IPS-18a (cell line): ENCODE measurements around the gene TRIM50.
"Not testable (repeated sequence)": the region's sequence is repeated elsewhere in the genome, so short reads cannot be mapped to it uniquely, and the experiment has no call there.

Experiments used
- H3K27ac ChIP-seq: one replicate; pipeline ENCODE4 v1.5.1; 2013; ENCODE audit warnings: low read length
- H3K27me3 ChIP-seq: one replicate; pipeline ENCODE4 v1.6.1; 2013; ENCODE audit warnings: mild to moderate bottlenecking, low read length; ENCODE audit not compliant: control insufficient read depth, insufficient read depth
- H3K36me3 ChIP-seq: one replicate; pipeline ENCODE4 v1.6.1; 2013; ENCODE audit warnings: low read depth, low read length; ENCODE audit not compliant: control insufficient read depth
- H3K4me1 ChIP-seq: one replicate; pipeline ENCODE4 v1.6.1; 2013; ENCODE audit warnings: low read depth, low read length; ENCODE audit not compliant: control insufficient read depth
- H3K4me3 ChIP-seq: one replicate; pipeline ENCODE4 v1.5.1; 2013; ENCODE audit warnings: low read length
- H3K9ac ChIP-seq: one replicate; pipeline ENCODE4 v1.6.1; 2013; ENCODE audit warnings: mild to moderate bottlenecking, low read length, moderate library complexity
- H3K9me3 ChIP-seq: one replicate; pipeline ENCODE4 v1.6.1; 2013; ENCODE audit warnings: low read depth, low read length; ENCODE audit not compliant: control insufficient read depth

Gene TRIM50

GRCh38 chr7:73267813-73268212 is 60.1 kb downstream of the TRIM50 start:
- H3K27me3 ChIP-seq, H3K27ac ChIP-seq, H3K9me3 ChIP-seq, H3K36me3 ChIP-seq, H3K4me3 ChIP-seq, H3K9ac ChIP-seq, H3K4me1 ChIP-seq: not testable (repeated sequence)

DNA sequence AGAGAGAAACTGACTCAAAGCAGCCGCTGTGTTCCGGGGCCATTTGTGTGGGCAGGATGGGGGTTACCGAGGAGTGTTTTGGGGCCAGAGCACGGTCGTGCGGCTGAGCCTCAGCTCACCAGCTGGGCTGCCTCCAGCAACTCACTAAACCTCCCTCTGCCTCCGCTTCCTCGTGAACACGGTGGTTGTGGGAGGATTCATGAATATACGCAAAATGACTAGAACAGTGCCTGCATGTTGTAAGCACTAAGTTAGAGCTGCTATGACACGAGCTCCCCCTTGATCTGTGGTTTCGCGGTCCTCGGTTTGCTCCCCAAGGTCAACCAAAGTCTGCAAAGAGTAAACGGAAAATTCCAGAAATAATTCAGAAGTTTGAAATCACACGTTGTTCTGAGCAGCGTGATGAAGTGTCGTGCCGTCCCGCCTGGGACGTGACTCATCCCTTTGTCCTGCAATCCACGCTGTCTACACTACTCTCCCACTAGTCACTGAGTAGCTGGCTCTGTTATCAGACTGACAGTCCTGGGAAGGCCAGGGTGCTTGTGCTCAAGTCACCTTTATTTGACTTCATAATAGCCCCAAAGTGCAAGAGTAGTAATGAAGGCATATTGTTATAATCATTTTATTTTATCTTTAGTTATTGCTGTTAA is 61.0 kb downstream of the TRIM50 start:
- not testable (repeated sequence) for H3K36me3 ChIP-seq

More for the DNA sequence above, 61.0 kb downstream of the TRIM50 start:
- H3K27me3 ChIP-seq, H3K9ac ChIP-seq, H3K4me3 ChIP-seq, H3K27ac ChIP-seq, H3K4me1 ChIP-seq, H3K9me3 ChIP-seq: not testable (repeated sequence)
